Measurements from ENCODE around the gene TNFRSF21. TPM values are rescaled to one million over a fixed set of nuclear protein-coding genes. Genes with fewer than 3 reads are reported as not detected.
A peak's percentile ranks its signal among the peaks of the same experiment; 100 is the strongest.

TNFRSF21 gene
- total RNA-seq, 1 experiment from 2014 or later, result 172 TPM

- TF ChIP-seq, protein P1, sequence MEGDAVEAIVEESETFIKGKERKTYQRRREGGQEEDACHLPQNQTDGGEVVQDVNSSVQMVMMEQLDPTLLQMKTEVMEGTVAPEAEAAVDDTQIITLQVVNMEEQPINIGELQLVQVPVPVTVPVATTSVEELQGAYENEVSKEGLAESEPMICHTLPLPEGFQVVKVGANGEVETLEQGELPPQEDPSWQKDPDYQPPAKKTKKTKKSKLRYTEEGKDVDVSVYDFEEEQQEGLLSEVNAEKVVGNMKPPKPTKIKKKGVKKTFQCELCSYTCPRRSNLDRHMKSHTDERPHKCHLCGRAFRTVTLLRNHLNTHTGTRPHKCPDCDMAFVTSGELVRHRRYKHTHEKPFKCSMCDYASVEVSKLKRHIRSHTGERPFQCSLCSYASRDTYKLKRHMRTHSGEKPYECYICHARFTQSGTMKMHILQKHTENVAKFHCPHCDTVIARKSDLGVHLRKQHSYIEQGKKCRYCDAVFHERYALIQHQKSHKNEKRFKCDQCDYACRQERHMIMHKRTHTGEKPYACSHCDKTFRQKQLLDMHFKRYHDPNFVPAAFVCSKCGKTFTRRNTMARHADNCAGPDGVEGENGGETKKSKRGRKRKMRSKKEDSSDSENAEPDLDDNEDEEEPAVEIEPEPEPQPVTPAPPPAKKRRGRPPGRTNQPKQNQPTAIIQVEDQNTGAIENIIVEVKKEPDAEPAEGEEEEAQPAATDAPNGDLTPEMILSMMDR (conservative IDR thresholded peaks at IDR 0.05), result no peak
- TF ChIP-seq EZH2 (IDR thresholded peaks at IDR 0.05; ENCODE audit: low read depth), result no peak
- Histone ChIP-seq H3K4me3 (no peak overlapping the region), H3K27ac (peak overlapping the region; percentile 62), H3K36me3 (ENCODE audit: low read depth) (peaks cover 83% of the 10 kb centered on the region), H3F3A (ENCODE audit: insufficient read depth, low read depth) (peaks cover 79% of the 10 kb centered on the region), H4K20me1 (ENCODE audit: insufficient read depth) (peaks cover 98% of the 10 kb centered on the region), H3K4me2 (peak overlapping the region; percentile 19; the same call in 1 of the 2 replicates), H3K9me2 (ENCODE audit: insufficient read depth) (no peaks in the 10 kb centered on the region), H3K79me2 (ENCODE audit: low read depth) (peaks cover 100% of the 10 kb centered on the region), H3K27me3 (ENCODE audit: insufficient read depth, low read depth) (no peaks in the 10 kb centered on the region), H2AFZ (no peak overlapping the region), H3K9me3 (ENCODE audit: insufficient read depth, low read depth) (no peaks in the 10 kb centered on the region), H3K4me1 (replicated peaks; ENCODE audit: insufficient read depth) (peaks cover 69% of the 10 kb centered on the region)
- ChIA-PET POLR2A (ENCODE audit: unreplicated experiment) (interaction anchor here (0.5 to 0.7 kb wide), 2 partner anchors 20 to 1720 kb away, joined by 4 to 5 read pairs; partner anchors contain the start of gene TNFRSF21), CTCF (no interaction called here)
- intact Hi-C loops (cut with micrococcal nuclease; ENCODE audit: unreplicated experiment), result no loop called here
- DNase-seq, result peak in 1 of 2 experiments; percentile 33
- no TSS peak for BruUV-seq (replicated peaks)
Observed at GRCh38 chr6:47290124-47290834, 19.4 kb downstream of the TNFRSF21 start.

- CTCF ChIA-PET, result no interaction called here
- H3K4me1 ChIP-seq (replicated peaks; ENCODE audit: insufficient read depth), result peaks cover 51% of the 10 kb centered on the region
- peaks cover 80% of the 10 kb centered on the region for H3F3A ChIP-seq (ENCODE audit: insufficient read depth, low read depth)
- POLR2A ChIA-PET (ENCODE audit: unreplicated experiment), result interaction anchor here (1.0 kb wide), 1 partner anchor 182 kb away, joined by 7 read pairs; no protein-coding TSS in a partner anchor
- H4K20me1 ChIP-seq (ENCODE audit: insufficient read depth), result peaks cover 93% of the 10 kb centered on the region
- BruUV-seq (replicated peaks), result no TSS peak
- intact Hi-C loops (cut with micrococcal nuclease; ENCODE audit: unreplicated experiment), result no loop called here
- H3K79me2 ChIP-seq (ENCODE audit: low read depth), result peaks cover 100% of the 10 kb centered on the region
- DNase-seq, result peak in 1 of 2 experiments; percentile 32
- no peaks in the 10 kb centered on the region for H3K9me3 ChIP-seq (ENCODE audit: insufficient read depth, low read depth)
- H3K27ac ChIP-seq, result peak overlapping the region; percentile 62
- no peaks in the 10 kb centered on the region for H3K27me3 ChIP-seq (ENCODE audit: insufficient read depth, low read depth)
- no peak overlapping the region for H3K4me2 ChIP-seq
- no peaks in the 10 kb centered on the region for H3K9me2 ChIP-seq (ENCODE audit: insufficient read depth)
- TF ChIP-seq, protein P1 (conservative IDR thresholded peaks at IDR 0.05), result no peak
- no peak for TF ChIP-seq EZH2 (IDR thresholded peaks at IDR 0.05; ENCODE audit: low read depth)
- peaks cover 84% of the 10 kb centered on the region for H3K36me3 ChIP-seq (ENCODE audit: low read depth)
- no peak overlapping the region for H2AFZ ChIP-seq
- H3K4me3 ChIP-seq, result no peak overlapping the region
Observed at GRCh38 chr6:47288267-47289090, 21.2 kb downstream of the TNFRSF21 start.

- no peak overlapping the region for H3K4me3 ChIP-seq
- H3K27ac ChIP-seq, result no peak overlapping the region
- peaks cover 88% of the 10 kb centered on the region for H3K36me3 ChIP-seq (ENCODE audit: low read depth)
- no peak overlapping the region for H3K4me2 ChIP-seq
- intact Hi-C loops (cut with micrococcal nuclease; ENCODE audit: unreplicated experiment), result no loop called here
- H3K9me3 ChIP-seq (ENCODE audit: insufficient read depth, low read depth), result no peaks in the 10 kb centered on the region
- H3K4me1 ChIP-seq (replicated peaks; ENCODE audit: insufficient read depth), result peaks cover 37% of the 10 kb centered on the region
- H3K27me3 ChIP-seq (ENCODE audit: insufficient read depth, low read depth), result no peaks in the 10 kb centered on the region
- peaks cover 100% of the 10 kb centered on the region for H3K79me2 ChIP-seq (ENCODE audit: low read depth)
- ChIA-PET CTCF (no interaction called here), POLR2A (ENCODE audit: unreplicated experiment) (no interaction called here)
- no peak overlapping the region for H2AFZ ChIP-seq
- no peak for TF ChIP-seq EZH2 (IDR thresholded peaks at IDR 0.05; ENCODE audit: low read depth)
- TF ChIP-seq, protein P1 (conservative IDR thresholded peaks at IDR 0.05), result no peak
- BruUV-seq (replicated peaks), result no TSS peak
- H3K9me2 ChIP-seq (ENCODE audit: insufficient read depth), result no peaks in the 10 kb centered on the region
- peaks cover 81% of the 10 kb centered on the region for H3F3A ChIP-seq (ENCODE audit: insufficient read depth, low read depth)
- H4K20me1 ChIP-seq (ENCODE audit: insufficient read depth), result peaks cover 89% of the 10 kb centered on the region
- no peak for DNase-seq
Observed at GRCh38 chr6:47286301-47286700, 23.4 kb downstream of the TNFRSF21 start.
